K562 treated with DMSO at 1 percent for 4 hours (cell line): ENCODE results near the gene THSD7B. TPM values are rescaled to one million over a fixed set of nuclear protein-coding genes. Genes with fewer than 3 reads are reported as not detected.

Source experiments
- total RNA-seq: library from RNA; unstranded; fragments of 300-600 nt; gene quantifications from 2 replicates; pipeline ENCODE4 v1.2.3, GENCODE V29; 2022; ENCODE audit not compliant: insufficient read depth

Gene THSD7B, protein sequence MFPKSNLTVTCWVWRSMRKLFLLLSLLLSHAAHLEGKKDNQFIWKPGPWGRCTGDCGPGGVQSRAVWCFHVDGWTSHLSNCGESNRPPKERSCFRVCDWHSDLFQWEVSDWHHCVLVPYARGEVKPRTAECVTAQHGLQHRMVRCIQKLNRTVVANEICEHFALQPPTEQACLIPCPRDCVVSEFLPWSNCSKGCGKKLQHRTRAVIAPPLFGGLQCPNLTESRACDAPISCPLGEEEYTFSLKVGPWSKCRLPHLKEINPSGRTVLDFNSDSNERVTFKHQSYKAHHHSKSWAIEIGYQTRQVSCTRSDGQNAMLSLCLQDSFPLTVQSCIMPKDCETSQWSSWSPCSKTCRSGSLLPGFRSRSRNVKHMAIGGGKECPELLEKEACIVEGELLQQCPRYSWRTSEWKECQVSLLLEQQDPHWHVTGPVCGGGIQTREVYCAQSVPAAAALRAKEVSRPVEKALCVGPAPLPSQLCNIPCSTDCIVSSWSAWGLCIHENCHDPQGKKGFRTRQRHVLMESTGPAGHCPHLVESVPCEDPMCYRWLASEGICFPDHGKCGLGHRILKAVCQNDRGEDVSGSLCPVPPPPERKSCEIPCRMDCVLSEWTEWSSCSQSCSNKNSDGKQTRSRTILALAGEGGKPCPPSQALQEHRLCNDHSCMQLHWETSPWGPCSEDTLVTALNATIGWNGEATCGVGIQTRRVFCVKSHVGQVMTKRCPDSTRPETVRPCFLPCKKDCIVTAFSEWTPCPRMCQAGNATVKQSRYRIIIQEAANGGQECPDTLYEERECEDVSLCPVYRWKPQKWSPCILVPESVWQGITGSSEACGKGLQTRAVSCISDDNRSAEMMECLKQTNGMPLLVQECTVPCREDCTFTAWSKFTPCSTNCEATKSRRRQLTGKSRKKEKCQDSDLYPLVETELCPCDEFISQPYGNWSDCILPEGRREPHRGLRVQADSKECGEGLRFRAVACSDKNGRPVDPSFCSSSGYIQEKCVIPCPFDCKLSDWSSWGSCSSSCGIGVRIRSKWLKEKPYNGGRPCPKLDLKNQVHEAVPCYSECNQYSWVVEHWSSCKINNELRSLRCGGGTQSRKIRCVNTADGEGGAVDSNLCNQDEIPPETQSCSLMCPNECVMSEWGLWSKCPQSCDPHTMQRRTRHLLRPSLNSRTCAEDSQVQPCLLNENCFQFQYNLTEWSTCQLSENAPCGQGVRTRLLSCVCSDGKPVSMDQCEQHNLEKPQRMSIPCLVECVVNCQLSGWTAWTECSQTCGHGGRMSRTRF (N-terminal part only)
- total RNA-seq, result not detected in 2 replicates

DNA sequence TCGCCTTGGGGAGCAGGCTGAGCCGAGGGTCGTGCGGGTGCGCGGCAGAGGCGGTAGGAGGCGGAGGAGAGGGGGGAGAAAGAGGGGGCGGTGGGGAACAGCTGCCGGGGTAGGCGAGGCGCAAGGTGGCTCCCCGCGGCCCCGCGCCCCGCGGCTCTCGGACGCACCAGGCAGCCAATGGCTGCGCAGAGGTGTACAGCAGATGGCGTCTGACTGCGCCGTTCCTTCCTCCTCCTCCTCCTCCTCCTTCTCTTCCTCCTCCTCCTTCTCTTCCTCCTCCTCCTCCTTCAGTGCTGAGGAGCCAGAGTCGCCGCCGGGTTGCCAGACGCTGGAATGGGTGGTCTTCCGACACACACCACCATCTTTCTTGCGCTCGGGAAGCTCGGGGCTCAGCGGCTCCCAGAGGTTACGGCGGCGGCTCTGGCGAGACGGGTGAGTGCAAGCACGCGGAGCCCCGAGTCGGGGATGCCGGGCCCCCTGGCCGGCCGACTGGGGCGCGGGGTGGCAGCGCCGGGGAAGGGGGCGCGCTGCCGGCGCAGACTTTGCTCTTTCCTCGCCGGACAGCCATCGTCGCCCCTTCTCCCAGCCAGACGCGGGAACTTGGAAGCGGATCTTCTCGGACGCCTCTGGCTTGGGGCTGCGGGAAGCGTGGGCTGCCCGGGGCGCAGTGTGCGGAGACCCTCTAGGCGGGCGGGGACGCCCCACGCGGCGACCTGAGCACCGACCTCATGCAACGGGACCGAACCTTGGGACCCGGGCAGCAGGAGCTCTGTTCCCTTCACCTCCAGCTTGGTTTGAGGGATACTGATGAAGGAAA is at the start of gene THSD7B:
THSD7B (plus strand) TSS at position 290 of the 817 bp plus-strand sequence. CDS start 116,634 bp downstream, outside the sequence.

